ENCODE results near the gene ITIH4.

ITIH4 gene

GRCh38 chr3:52805270-52806039, 25.0 kb downstream of the ITIH4 start:
- no peak overlapping the region for H3K4me3 ChIP-seq (ENCODE audit: low read depth, low read length)

- no peak overlapping the region for H3K4me3 ChIP-seq (ENCODE audit: low read depth, low read length)
Observed at GRCh38 chr3:52801839-52802238, 28.6 kb downstream of the ITIH4 start.

- no peak overlapping the region for H3K4me3 ChIP-seq (ENCODE audit: low read depth, low read length)
Observed at GRCh38 chr3:52800079-52800478, 30.4 kb downstream of the ITIH4 start.

GRCh38 chr3:52798978-52799476, 31.4 kb downstream of the ITIH4 start:
- no peak overlapping the region for H3K4me3 ChIP-seq (ENCODE audit: low read depth, low read length)

GRCh38 chr3:52798376-52798977, 32.0 kb downstream of the ITIH4 start:
- H3K4me3 ChIP-seq (ENCODE audit: low read depth, low read length) = no peak overlapping the region

GRCh38 chr3:52796411-52796810, 34.1 kb downstream of the ITIH4 start:
- H3K4me3 ChIP-seq (ENCODE audit: low read depth, low read length) = no peak overlapping the region

GRCh38 chr3:52795298-52795900, 35.1 kb downstream of the ITIH4 start:
- no peak overlapping the region for H3K4me3 ChIP-seq (ENCODE audit: low read depth, low read length)

- no peak within 1 kb of the TSS for H3K4me3 ChIP-seq (ENCODE audit: low read depth, low read length)
Observed at GRCh38 chr3:52794612-52795099, 35.8 kb downstream of the ITIH4 start, which contains the start of gene ITIH3. Gene ITIH3, plus strand, starts transcription at chr3:52794796. Its CDS starts 8 bp downstream, at chr3:52794804.

- no peak overlapping the region for H3K4me3 ChIP-seq (ENCODE audit: low read depth, low read length)
Observed at GRCh38 chr3:52793702-52794611, 36.5 kb downstream of the ITIH4 start.

- no peak overlapping the region for H3K4me3 ChIP-seq (ENCODE audit: low read depth, low read length)
Observed at GRCh38 chr3:52792961-52793695, 37.3 kb downstream of the ITIH4 start.

GRCh38 chr3:52792413-52792812, 38.1 kb downstream of the ITIH4 start:
- H3K4me3 ChIP-seq (ENCODE audit: low read depth, low read length) = no peak overlapping the region

GRCh38 chr3:52791928-52792327, 38.5 kb downstream of the ITIH4 start:
- no peak overlapping the region for H3K4me3 ChIP-seq (ENCODE audit: low read depth, low read length)

GRCh38 chr3:52791366-52791765, 39.1 kb downstream of the ITIH4 start:
- no peak overlapping the region for H3K4me3 ChIP-seq (ENCODE audit: low read depth, low read length)

- no peak overlapping the region for H3K4me3 ChIP-seq (ENCODE audit: low read depth, low read length)
Observed at GRCh38 chr3:52790741-52791140, 39.7 kb downstream of the ITIH4 start.

- H3K4me3 ChIP-seq (ENCODE audit: low read depth, low read length) = no peak overlapping the region
Observed at GRCh38 chr3:52790337-52790736, 40.1 kb downstream of the ITIH4 start.

GRCh38 chr3:52789746-52790040, 40.8 kb downstream of the ITIH4 start:
- no peak overlapping the region for H3K4me3 ChIP-seq (ENCODE audit: low read depth, low read length)

- no peak overlapping the region for H3K4me3 ChIP-seq (ENCODE audit: low read depth, low read length)
Observed at GRCh38 chr3:52788890-52789745, 41.4 kb downstream of the ITIH4 start.

- no peak overlapping the region for H3K4me3 ChIP-seq (ENCODE audit: low read depth, low read length)
Observed at GRCh38 chr3:52787672-52788625, 42.5 kb downstream of the ITIH4 start.
